SK-N-SH (cell line): Measurements from ENCODE around the gene RRBP1. TPM values are rescaled to one million over a fixed set of nuclear protein-coding genes. Genes with fewer than 3 reads are reported as not detected.

Experiments used
- CTCF ChIA-PET: fragments of 300-600, 350-600 bp; formaldehyde crosslinking; extraction: SDS; loops from one replicate; lab custom pipeline; 2021; lab: Yijun Ruan, JAX
- POLR2A ChIA-PET: fragments of 350-600 bp; sonication (Branson Sonifier 250); formaldehyde crosslinking; extraction: SDS; loops from one replicate; lab custom pipeline; 2020; ENCODE audit warnings: antibody characterized with exemption, inconsistent platforms; lab: Yijun Ruan, JAX
- DNase-seq: peaks from one replicate; pipeline ENCODE4 v3.0.0; 2012
- H2AFZ ChIP-seq: fragments of 200-600 bp; sonication (generic); 2 replicates; pipeline ENCODE4 v1.8.1; 2016; ENCODE audit warnings: antibody characterized with exemption, mild to moderate bottlenecking, low read depth
- H3F3A ChIP-seq: fragments of 200-600 bp; sonication (generic); replicated peaks from 2 replicates; pipeline ENCODE3; 2016; ENCODE audit warnings: antibody characterized with exemption, mild to moderate bottlenecking; ENCODE audit not compliant: insufficient read depth
- H3K27ac ChIP-seq, 2 experiments: fragments of 200-500 bp in 1 of 2; fragments of 200-600 bp in 1 of 2; sonication (Bioruptor generic) in 1 of 2; sonication (generic), shearing (Covaris generic) in 1 of 2; 2 replicates each; pipeline versions ENCODE4 v1.5.1 to v1.6.1; 2014 to 2016; ENCODE audit warnings: low read depth in 2 of 2, inconsistent platforms in 1 of 2, low read length in 1 of 2, mild to moderate bottlenecking in 1 of 2, mixed read lengths in 1 of 2
- H3K27me3 ChIP-seq: fragments of 200-600 bp; sonication (generic), shearing (Covaris generic); 2 replicates; pipeline ENCODE4 v1.6.1; 2016; ENCODE audit warnings: mixed run types; ENCODE audit not compliant: insufficient read depth
- H3K36me3 ChIP-seq, 2 experiments: fragments of 200-500 bp in 1 of 2; fragments of 200-600 bp in 1 of 2; sonication (Bioruptor generic) in 1 of 2; sonication (generic) in 1 of 2; replicated peaks in 1 of 2; 2 replicates each; pipeline versions ENCODE3 to v1.5.1; 2014 to 2016; ENCODE audit warnings: low read length in 1 of 2, mild to moderate bottlenecking in 1 of 2; ENCODE audit not compliant: insufficient read depth in 2 of 2, control insufficient read depth in 1 of 2
- H3K4me1 ChIP-seq, 2 experiments: fragments of 200-500 bp in 1 of 2; fragments of 200-600 bp in 1 of 2; sonication (Bioruptor generic) in 1 of 2; sonication (generic), shearing (Covaris generic) in 1 of 2; 2 replicates each; pipeline versions ENCODE4 v1.5.1 to v1.6.1; 2014 to 2016; ENCODE audit warnings: low read depth in 1 of 2, low read length in 1 of 2, mixed run types in 1 of 2; ENCODE audit not compliant: insufficient read depth in 2 of 2, control insufficient read depth in 1 of 2
- H3K4me2 ChIP-seq: fragments of 200-600 bp; sonication (generic), shearing (Covaris generic); 2 replicates; pipeline ENCODE4 v1.6.1; 2017; ENCODE audit warnings: mixed run types
- H3K4me3 ChIP-seq, 2 experiments: fragments of 200-500 bp in 1 of 2; fragments of 200-600 bp in 1 of 2; sonication (Bioruptor generic) in 1 of 2; sonication (generic), shearing (Covaris generic) in 1 of 2; 2 replicates each; pipeline versions ENCODE4 v1.5.1 to v1.8.1; 2014 to 2016; ENCODE audit warnings: low read depth in 2 of 2, inconsistent platforms in 1 of 2, low read length in 1 of 2, mild to moderate bottlenecking in 1 of 2, mixed read lengths in 1 of 2, moderate library complexity in 1 of 2
- H3K79me2 ChIP-seq: fragments of 200-600 bp; sonication (generic); 2 replicates; pipeline ENCODE4 v1.8.1; 2017; ENCODE audit warnings: mild to moderate bottlenecking; ENCODE audit not compliant: insufficient read depth
- H3K9ac ChIP-seq: fragments of 200-600 bp; sonication (generic); 2 replicates; pipeline ENCODE4 v1.6.1; 2017; ENCODE audit warnings: mixed run types
- H3K9me2 ChIP-seq: fragments of 200-600 bp; sonication (generic); 2 replicates; pipeline ENCODE4 v1.6.1; 2017; ENCODE audit warnings: mixed run types
- H3K9me3 ChIP-seq: fragments of 200-600 bp; sonication (generic); 2 replicates; pipeline ENCODE4 v1.6.1; 2017; ENCODE audit warnings: mixed run types, mild to moderate bottlenecking, moderate library complexity
- H4K20me1 ChIP-seq: fragments of 200-600 bp; sonication (generic); 2 replicates; pipeline ENCODE4 v1.6.1; 2017; ENCODE audit warnings: mild to moderate bottlenecking, mixed run types; ENCODE audit not compliant: insufficient read depth
- EP300 ChIP-seq, 2 experiments: IDR thresholded peaks; 2 replicates each; pipeline versions ENCODE4 v1.4.0 to v1.6.1; 2012; ENCODE audit warnings: borderline replicate concordance in 1 of 2, low read depth in 1 of 2, low read length in 1 of 2
- NRF1 ChIP-seq: IDR thresholded peaks from 2 replicates; pipeline ENCODE4 v1.6.1; 2012; ENCODE audit warnings: low read depth, mild to moderate bottlenecking, low read length
- RCOR1 ChIP-seq: fragments of 150-350 bp; IDR thresholded peaks from 2 replicates; pipeline ENCODE4 v1.6.1; 2017; ENCODE audit warnings: antibody characterized with exemption, low read length
- RFX5 ChIP-seq: IDR thresholded peaks from 2 replicates; pipeline ENCODE4 v1.6.1; 2012; ENCODE audit warnings: mild to moderate bottlenecking, improper control_type of control experiment, low read length
- TAF1 ChIP-seq: IDR thresholded peaks from 2 replicates; pipeline ENCODE4 v1.6.1; 2012; ENCODE audit warnings: low read depth, mild to moderate bottlenecking, low read length, moderate library complexity, borderline replicate concordance
- YY1 ChIP-seq: IDR thresholded peaks from 2 replicates; pipeline ENCODE4 v1.4.0; 2012; ENCODE audit warnings: low read depth, mild to moderate bottlenecking
- WGBS: methylation state at CpG from one replicate; pipeline ENCODE4 v1.1.6; 2017; ENCODE audit warnings: low lambda C conversion rate; 5-methylcytosine and 5-hydroxymethylcytosine counted together
- polyA plus RNA-seq, 3 experiments: library from polyadenylated mRNA; depleted of rRNA; stranded (reverse); fragments of >200 nt; gene quantifications; 2 replicates each; pipeline ENCODE4 v1.2.3, GENCODE V29; 2012
- TF ChIP-seq, protein P1 (sequence below): fragments of 200-600 bp; sonication (generic); IDR thresholded peaks from 2 replicates; pipeline ENCODE4 v1.6.1; 2017; ENCODE audit warnings: antibody characterized with exemption, mild to moderate bottlenecking, moderate library complexity
- TF ChIP-seq, protein P2 (sequence below): IDR thresholded peaks from 2 replicates; pipeline ENCODE4 v1.4.0; 2012; ENCODE audit warnings: low read depth, borderline replicate concordance

The RRBP1 gene
- polyA plus RNA-seq, 1 of the 3 experiments (the other 2 are of a cell fraction) = 50.2 TPM

DNA sequence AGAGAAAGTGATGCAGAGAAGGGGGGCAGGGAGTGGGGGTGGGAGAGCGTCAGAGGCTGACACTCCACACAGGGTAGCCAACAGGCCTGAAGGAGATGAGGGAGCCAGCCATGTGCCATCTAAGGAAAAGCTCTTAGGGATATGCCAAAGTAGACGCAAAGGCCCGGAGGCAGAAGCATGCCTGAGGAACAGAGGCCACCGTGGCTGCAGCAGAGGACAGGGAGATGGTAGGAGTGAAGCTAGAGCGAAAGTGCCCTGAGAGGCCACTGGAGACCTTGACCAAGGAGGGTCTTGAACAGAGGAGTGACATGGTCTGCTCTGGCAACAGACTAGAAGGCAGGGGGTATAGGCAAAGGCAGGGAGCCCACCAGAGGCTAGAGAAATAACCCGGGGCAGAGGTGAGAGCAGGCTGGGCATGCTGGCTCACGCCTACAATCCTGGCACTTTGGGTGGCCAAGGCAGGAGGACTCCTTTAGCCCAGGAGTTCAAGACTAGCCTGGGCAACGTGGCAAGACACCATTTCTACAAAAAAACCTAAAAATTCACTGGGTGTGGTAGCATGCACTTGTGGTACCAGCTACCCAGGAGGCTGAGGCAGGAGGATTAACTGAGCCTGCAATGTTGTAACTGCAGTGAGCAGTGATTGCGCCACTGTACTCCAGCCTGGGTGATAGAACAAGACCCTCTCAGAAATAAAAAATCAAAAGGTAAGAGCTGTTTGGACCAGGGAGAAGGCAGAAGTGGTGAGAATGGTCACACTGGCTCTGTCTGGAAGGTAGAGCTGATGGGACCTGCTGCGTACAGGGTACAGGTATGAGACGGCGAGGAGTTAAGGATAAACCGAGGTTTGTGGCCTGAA lies 6.3 kb downstream of the RRBP1 start (continued):
- TF ChIP-seq RCOR1 (no peak), TAF1 (no peak), EP300 (IDR thresholded peaks at IDR 0.05; ENCODE audit: borderline replicate concordance in 1 of 2, low read depth in 1 of 2, low read length in 1 of 2) (no peak), NRF1 (no peak), RFX5 (no peak)
- TF ChIP-seq, protein P1, sequence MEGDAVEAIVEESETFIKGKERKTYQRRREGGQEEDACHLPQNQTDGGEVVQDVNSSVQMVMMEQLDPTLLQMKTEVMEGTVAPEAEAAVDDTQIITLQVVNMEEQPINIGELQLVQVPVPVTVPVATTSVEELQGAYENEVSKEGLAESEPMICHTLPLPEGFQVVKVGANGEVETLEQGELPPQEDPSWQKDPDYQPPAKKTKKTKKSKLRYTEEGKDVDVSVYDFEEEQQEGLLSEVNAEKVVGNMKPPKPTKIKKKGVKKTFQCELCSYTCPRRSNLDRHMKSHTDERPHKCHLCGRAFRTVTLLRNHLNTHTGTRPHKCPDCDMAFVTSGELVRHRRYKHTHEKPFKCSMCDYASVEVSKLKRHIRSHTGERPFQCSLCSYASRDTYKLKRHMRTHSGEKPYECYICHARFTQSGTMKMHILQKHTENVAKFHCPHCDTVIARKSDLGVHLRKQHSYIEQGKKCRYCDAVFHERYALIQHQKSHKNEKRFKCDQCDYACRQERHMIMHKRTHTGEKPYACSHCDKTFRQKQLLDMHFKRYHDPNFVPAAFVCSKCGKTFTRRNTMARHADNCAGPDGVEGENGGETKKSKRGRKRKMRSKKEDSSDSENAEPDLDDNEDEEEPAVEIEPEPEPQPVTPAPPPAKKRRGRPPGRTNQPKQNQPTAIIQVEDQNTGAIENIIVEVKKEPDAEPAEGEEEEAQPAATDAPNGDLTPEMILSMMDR = no peak
- TF ChIP-seq, protein P2, sequence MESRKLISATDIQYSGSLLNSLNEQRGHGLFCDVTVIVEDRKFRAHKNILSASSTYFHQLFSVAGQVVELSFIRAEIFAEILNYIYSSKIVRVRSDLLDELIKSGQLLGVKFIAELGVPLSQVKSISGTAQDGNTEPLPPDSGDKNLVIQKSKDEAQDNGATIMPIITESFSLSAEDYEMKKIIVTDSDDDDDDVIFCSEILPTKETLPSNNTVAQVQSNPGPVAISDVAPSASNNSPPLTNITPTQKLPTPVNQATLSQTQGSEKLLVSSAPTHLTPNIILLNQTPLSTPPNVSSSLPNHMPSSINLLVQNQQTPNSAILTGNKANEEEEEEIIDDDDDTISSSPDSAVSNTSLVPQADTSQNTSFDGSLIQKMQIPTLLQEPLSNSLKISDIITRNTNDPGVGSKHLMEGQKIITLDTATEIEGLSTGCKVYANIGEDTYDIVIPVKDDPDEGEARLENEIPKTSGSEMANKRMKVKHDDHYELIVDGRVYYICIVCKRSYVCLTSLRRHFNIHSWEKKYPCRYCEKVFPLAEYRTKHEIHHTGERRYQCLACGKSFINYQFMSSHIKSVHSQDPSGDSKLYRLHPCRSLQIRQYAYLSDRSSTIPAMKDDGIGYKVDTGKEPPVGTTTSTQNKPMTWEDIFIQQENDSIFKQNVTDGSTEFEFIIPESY = no peak
- TF ChIP-seq, all 33 proteins: peak for 0

DNA sequence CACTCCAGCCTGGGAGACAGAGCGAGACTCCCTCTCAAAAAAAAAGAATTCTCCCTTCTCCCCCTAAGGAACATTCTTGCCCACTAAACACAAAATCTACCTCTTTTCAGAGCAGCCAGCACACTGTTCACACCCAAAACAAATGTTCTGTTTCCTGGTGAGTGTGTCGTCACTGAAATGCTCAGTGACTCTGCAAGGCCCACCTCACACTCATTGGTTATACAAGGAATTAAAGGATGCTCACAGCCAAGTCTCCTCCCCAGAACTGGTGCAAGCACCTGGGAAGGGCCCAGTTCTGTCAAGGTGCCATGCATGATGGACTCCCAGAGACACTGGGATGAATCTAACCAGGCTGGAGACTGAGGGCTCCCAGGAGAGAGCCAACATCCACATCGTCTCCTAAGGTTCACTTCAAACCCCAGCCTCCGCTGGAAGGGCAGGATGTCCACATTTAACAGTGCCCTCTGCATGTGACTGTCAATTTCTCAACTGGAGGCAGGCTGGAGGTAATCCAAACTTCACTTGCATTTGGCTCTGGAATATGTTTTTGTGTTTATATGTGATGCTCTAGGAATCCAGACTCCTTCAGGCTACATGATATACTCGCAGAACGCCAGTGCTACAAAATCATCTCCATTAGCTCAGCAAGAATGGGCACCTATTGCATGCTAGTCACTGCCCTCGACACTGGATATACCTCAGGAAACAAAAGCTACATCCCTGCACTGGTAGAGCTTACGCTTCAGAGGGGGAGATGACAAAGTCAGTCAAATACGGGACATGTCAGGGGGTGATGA lies 7.1 kb downstream of the RRBP1 start:
- Histone ChIP-seq H3K27ac (no peak overlapping the region), H3K4me3 (no peak overlapping the region), H2AFZ (no peak overlapping the region), H3K9me2 (no peaks in the 10 kb centered on the region), H3K4me2 (no peak overlapping the region), H3K9ac (no peak overlapping the region), H3K27me3 (no peaks in the 10 kb centered on the region), H3K79me2 (peaks cover 100% of the 10 kb centered on the region), H3K36me3 (peaks cover 6 to 43% of the 10 kb centered on the region in 2 experiments), H3K9me3 (no peaks in the 10 kb centered on the region), H3F3A (no peaks in the 10 kb centered on the region), H4K20me1 (peaks cover 97% of the 10 kb centered on the region), H3K4me1 (peaks cover 6% of the 10 kb centered on the region in 2 experiments; a peak in 3 of 4 replicates)
- 95% methylated on average over 9 of the region's 9 CpGs for WGBS
- ChIA-PET CTCF (interaction anchor here (1.1 to 2.3 kb wide), 4 partner anchors 8 to 223 kb away, joined by 3 to 5 read pairs (median 3); no protein-coding TSS in a partner anchor), POLR2A (no interaction called here)
- DNase-seq = no peak
- no peak for TF ChIP-seq YY1
